NOMO-1 (cell line): ENCODE data around the gene USP51.
"Not testable (repeated sequence)": the region's sequence is repeated elsewhere in the genome, so short reads cannot be mapped to it uniquely, and the experiment has no call there.

Experiments
- DNase-seq, 2 experiments: peaks; one replicate each; lab custom pipeline; 2025; ENCODE audit not compliant: unreplicated experiment in 2 of 2; lab: John Stamatoyannopoulos, UW

Gene USP51

DNA sequence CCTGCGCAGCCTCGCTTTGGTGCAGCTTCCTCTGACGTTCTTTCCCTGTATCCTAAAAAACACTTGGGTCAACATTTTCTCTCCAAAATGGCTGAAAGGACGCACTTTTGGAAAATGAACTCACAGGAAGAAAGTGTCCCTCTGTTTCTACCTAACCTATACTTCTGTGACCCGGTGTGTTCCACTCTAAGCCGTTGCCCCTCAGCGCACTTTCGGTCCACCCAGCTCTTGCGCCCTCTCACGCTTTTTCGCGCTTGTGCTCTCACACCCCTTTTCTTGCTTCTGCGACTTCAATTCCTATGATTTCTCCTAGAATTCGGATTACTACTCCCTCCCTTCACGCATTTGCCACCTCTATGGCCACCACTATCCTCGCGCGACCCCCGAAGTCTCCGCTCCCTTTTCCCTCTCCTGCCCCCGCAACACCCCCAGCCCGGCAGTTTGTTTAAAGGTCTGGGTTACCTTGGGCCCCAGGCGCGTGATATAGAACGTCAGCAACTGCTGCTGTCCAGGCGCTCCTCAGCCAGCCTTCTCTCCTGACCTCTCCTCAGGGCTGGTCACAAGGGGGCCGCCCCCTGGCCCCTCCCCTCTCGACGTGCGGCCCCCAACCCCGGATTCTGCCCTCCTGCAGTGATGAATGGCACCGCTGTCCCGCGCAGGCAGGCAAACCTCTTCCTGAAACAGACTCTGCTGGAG, at the start of gene USP51:
Gene USP51 (minus strand): TSS at position 535 of the 696 bp plus-strand sequence. CDS start 909 bp downstream, outside the sequence.
- peak; percentile 47 to 48 for DNase-seq

DNA sequence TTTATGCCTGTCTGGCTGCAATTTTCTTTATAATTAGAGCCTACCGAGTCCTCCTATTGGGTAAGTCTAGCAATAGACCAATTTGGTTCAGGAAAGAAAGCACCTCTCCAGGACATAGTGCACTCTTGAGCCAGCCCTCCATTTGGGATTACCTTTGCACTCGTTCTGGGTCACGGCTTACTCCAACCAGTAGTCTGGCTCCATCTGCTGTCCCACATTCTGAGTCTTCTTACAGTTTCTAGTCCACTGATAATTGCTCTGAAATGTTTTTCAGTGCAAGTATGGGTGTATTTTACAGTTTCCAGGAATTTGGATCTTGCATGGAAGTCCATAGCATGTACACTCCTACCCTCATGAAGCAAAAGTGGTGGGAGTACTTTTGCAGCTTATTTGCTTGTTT, 34.8 kb upstream of the USP51 start:
- DNase-seq = no peak

DNA sequence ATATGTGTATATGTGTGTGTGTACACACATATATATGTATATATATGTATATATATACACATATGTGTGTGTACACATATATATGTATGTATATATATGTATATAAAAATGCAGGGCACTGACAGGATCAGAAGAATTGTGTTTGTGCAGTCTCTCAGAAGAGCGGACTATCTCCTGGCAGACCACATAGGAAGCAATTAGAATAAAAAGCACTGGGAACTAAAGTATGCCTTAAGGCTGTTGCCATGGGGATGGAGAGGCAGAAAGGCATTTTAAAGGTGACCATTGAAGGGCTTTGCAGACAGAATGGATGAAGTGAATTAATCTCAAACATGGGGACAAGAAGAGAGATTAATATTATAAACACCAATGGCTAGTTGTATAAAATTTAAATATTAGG, 33.7 kb upstream of the USP51 start:
- DNase-seq = no peak

- DNase-seq = no peak
Measured at GRCh38 chrX:55522596-55523276, 33.1 kb upstream of the USP51 start.

DNA sequence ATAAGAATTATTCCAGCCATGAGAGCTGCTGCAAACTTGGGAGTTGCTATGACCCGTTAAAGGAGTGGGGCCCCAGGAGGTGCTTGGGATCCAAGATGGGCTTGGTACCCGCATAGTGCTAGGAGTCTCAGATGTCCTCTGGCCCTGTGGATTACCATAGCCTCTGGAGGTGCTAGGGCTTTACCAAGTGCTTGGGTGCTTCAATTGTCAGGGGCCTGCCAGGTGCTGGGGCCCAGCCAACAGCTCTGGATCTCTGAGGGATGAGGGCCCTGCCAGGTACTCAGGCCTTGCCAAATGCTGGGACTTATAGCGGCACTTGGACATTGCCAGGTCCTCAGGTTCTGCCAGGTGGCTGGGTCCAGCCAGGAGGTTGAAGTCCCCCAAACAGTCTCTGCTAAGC, 32.0 kb upstream of the USP51 start:
- no peak for DNase-seq

GRCh38 chrX:55516794-55517481, 27.3 kb upstream of the USP51 start:
- DNase-seq = not testable (repeated sequence)

DNA sequence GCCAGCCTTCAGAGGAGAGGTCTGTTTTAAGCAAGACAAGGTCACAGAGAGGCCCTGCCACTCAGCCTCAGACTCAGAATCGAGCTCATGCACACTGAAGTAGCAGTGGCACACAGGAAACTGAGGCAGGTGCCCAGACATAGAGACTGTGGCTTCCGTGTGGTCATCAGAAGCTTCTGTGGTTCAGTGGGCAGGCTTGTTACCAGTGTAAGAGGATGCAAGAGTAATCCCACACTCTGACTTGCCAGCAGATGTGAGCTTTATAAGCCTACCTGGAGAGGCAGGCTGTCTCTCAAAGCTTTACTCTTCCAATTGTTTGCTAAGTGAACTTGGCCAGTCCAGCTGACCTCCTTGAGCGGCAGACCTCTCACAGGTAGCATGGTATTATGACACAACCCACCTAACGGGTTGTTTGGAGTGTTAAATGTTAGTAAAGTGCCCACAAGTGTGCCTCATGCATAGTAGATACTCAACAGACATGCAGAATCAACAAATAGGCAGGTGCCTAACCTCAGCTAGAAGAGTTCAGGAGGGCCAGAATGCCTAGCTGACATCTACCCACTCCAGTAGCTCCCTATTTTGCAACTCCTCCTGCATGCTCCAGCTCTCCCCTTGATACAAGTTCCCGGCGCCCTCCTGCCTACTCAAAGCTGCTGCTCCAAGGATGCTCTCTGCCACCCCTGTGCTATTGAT, 23.5 kb upstream of the USP51 start:
- DNase-seq = not testable (repeated sequence)

DNA sequence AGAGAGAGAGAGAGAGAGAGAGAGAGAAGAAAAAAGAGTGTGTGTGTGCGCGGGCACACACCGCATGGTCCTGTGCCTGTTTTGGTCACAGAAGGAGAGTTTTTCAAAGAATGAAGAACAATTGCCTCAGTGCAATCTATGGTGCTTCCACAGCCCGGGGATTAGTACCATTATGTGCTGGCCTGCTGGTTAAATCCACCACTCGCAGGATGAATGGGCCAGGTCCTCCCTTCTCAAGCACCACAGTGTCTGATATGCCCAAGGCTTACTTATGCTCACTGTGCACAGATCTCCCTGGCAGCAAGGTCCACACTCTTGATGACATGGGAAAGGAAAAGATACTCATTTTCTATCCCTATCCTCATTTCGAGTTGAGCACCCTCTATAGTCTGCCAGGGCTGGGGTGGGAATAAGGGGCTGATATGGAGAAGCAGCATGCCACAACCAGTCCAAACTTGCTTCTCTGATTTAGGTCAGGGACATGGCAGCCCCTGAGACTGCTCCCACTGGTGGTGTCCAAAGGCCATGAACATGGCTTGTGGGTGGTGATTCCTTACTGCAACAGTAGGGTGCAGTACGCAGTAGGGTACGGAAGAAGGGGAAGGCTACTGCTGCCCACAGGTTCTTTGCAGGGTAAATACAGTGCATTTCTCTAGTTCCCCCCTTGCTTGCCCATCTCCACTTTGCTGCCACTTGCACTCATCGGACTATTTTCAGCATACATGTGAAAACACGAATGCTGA, 18.9 kb upstream of the USP51 start:
- not testable (repeated sequence) for DNase-seq

DNA sequence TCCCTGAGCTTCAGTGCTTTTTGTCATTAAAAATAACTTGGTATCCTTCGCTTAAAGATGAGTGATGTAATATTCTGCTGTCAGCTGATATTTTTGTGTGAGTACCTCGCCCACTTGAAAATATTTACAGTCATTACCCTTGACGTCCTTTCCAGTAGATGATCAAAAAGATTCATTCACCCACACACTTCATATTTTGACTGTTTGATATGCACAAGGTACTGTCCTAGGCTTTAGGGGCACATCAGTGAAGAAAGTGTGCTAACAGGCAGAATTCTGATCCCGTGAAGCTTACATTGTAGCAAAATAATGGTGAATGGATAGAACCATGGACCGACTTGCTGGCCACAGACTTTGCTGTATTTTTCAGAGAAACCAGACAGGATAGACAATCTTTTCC, 18.1 kb upstream of the USP51 start:
- DNase-seq = not testable (repeated sequence)

- not testable (repeated sequence) for DNase-seq
Measured at GRCh38 chrX:55507010-55507409, 17.4 kb upstream of the USP51 start.

DNA sequence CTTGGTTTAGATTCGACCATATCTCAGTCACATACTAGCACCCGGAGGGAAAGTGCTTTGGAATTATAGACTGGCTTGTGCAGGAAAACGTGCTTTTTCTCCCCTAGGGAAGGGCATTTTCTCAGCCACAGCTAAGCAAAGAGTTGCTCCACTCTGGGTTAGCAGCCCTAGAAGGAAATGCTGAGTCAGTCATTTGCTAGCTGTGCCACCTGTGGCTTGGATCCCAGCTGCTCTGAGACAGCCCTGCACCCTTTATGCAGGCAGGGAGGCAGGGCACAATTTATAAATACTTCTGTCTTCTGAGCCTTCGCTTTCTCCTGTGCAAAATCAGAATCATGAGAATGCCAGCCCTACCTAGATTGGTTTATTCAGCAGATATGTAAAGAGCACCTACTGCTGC, 1.3 kb upstream of the USP51 start:
- DNase-seq = no peak

DNA sequence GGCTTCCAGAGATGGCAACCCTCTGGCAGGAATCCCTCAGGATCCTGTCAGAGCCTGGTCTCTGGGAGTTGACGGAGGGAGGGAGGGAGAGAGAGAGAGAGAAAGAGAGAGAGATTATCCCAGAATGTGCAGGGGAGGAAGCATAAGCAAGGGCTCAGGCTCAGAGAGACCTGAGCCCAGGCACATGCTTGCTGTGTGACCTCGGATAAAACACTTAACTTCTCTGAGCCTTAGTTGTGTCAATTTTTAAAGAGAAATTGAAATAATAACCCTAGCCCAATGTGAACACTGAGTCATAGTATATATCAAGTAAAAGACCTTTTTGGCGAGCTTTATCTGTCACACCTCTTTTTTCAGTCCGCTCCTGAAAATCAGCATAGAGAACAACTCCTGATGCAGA, 473 bp upstream of the USP51 start:
- DNase-seq = no peak

DNA sequence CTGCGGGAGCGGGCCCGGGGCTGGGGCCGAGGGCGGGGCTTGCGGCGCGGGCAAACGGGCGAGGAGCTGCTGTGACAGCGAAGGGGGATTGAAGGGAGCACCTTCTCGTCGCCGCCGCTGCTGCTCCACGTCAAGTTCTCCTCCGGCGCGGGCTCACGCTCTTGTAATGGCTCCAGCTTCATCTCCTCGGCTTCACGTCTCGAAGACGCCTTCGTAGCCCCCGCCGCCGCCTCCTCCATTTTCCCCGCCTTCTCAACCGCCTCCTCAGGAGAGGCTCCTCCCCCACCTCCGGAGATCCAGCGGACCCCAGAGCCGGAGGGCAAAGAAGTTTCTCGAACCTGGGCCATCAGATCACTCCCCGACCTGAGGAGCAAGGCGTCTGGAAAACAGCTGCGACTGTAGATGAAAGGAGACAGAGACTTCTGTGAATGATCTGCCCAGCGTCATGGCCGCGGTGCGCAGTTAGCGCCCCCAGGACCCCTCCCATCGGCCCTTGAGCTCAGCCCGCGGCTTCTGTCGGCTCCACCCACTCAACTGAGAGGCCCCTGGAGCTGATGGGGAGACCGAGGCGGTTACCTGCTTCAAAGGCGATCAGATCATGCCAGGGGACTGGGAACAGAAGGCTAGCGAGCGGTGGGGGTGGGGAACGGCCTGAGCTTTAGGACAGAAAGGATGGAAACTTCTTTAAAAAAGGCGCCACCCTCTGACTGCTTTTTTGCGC, 895 bp downstream of the USP51 start:
- peak in 1 of 2 experiments; percentile 53 for DNase-seq

- no peak for DNase-seq
Measured at GRCh38 chrX:55488006-55488592, 1.5 kb downstream of the USP51 start.

DNA sequence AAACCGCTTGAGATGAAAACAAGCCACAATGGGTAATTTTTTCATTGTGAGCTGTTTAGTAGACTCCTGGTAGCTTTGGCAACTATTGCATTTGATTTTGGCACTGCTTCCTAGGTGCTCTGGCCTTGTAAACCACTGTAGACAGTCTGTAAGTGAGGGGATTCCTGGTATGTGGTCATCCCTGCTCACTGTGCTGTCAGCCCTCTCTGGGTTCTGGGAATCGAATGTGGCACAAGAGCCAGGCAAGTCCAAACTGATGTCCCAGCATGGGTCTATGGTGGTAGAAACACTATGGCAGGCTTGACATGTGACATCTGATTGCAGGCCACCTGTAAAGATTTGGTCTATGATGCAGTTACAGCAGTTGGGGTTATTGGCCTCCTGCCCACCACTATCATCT, 2.5 kb downstream of the USP51 start:
- no peak for DNase-seq

DNA sequence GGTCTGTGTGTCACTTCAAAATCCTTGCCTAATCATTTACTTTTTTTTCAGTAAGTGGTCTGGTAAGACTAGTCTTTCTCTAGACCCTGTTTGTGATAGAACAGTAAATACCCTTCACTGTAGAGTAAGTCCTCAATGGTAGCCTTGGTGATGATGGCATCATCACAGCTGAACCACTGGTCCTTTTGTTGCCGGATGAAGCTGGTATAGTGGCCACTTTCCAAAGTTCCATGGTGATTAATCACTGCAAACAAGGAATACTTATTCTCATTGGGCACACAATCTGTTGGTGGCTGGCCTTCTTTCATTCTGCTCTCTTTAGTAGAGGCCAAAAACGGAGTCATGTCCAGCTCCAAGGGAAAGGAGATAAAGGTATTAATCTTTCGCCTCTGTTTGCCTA, 2.9 kb downstream of the USP51 start:
- no peak for DNase-seq

- no peak for DNase-seq
Measured at GRCh38 chrX:55484948-55485347, 4.7 kb downstream of the USP51 start.

DNA sequence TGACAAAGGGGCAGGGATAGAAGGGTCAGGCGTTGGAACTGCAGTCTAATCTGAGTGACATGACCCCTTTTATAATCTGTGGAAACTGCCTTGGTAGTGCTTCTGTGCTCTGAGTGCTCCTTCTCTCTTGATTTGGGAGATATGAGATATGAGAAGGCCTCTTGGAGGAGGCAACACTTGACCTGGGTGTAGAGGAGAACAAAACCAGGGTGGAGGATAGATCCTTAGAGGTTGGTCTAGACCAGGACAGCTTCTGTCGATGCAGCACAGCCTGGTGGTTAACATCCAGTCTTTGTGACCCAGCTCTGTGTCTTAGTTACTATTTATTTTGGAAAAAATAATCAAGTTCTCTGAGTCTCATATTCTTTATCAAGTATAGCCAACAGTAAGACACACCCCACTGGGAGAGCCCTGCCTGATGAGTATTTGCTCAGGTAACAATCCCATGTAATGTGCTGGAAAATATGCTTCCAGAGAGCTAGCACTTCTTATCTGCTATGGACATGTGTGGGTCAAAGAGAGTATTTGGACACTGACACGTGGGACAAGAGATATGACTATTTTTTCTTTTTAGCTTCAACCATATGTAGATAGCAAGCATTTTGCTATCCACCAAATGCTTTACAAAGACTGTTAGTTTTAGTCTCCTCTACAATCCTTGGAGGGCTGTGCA, 9.1 kb downstream of the USP51 start:
- no peak for DNase-seq

DNA sequence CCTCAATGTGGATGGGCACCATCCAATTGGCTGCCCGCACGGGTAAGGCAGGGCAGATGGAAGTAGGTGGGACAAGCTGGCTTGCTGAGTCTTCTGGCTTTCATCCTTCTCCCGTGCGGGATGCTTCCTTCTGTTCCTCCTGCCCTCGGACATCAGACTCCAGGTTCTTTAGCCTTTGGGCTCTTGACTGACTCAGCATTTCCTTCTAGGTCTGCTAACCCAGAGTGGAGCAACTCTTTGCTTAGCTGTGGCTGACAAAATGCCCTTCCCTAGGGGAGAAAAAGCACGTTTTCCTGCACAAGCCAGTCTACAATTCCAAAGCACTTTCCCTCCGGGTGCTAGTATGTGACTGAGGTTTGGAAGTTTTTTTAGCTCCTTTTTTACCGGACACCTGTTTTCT, 9.7 kb downstream of the USP51 start:
- not testable (repeated sequence) for DNase-seq
